GM19238 (cell line): Measurements from ENCODE around the gene BLTP3B.

Experiments used
- DNase-seq: peaks from one replicate; pipeline ENCODE4 v3.0.0; 2011; ENCODE audit warnings: low spot score; ENCODE audit not compliant: insufficient read length

BLTP3B gene

DNA sequence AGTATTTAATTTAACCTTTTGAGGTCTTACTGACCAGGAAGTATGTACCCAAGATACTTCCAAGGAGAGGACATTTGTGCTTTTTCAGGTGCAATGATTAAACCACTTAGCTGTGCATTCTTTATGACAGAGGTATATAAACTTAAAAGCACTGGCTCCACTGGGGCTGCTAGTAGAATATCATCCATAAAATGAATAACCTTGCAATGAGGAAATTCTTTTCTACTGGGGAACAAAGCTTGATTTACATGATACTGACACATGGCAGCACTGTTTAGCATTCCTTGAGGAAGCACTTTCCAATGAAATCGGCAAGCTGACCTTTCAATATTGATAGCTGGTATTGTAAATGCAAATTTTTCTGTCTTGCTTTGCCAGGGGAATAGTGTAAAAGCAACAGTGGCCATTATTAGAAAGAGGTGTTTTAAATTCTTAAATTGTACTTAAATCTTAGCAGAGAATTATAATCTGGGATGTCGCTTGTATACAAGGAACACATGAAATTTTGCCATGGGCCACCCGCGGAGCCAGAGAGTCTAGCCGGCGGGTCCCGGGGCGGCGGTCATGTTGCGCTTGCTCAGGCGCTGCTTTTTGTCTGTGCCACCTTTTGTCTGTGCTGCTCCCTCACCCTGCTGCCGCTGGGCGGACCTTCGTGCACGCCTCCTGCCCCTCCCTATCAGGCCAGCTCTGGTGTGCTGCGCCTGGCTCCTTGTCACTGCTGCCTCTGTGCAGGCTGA lies 20.9 kb upstream of the BLTP3B start:
- DNase-seq = peak; percentile 80

DNA sequence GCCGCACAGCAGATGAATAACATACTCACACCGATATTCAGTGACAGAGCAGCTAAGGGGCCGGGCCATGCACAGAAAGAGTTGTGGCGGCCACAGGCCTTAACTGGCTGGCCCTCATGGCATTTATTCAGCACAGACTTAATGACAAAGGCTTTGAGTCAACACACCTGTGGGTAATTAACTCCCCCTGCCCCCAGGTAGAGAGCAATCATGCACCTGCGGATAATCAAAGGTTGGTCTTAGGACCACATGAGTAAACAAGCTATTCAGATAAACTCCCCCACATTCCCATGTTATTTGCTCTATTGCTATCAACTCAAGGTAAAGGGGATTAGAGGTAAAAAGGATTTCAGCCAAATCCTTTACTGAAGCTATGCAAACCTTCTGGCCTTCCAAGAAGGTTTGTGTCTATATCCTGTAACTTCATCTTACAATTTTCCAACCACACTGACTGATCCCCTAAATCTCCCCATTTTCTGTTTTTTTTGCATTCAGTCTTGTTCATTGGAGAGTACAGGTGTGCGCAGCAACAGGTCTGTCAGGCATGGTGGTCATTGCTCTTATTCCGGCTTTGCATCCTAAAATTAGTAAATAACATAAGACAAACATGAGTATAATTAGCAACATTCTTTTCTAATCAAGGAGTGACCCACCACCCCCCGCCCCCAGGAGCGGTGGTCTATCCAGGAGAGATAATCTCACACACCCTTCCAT lies 16.9 kb upstream of the BLTP3B start:
- DNase-seq = no peak

DNA sequence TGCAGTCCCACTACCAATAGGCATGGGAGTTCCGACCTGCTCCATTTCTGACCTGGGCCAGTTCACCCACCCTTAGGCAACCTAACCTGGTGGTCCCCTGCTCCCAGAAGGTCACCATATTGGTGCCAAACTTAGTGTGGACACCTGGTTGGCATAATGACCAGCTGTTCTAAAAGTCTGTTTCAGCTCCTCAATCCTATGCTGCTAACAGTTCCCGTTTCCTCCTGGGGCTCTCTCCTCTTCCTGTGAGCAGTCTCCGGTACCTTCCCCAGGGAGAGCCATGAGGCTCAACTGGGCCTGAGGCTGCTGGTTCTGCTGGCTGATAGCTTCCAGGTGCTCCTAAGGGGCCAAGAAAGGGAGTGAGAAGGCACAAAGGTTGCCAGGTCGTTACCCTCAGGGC lies 15.9 kb upstream of the BLTP3B start:
- DNase-seq = no peak

- DNase-seq = no peak
Measured at GRCh38 chr12:100157427-100157821, 14.8 kb upstream of the BLTP3B start.

- no peak for DNase-seq
Measured at GRCh38 chr12:100156731-100157426, 14.2 kb upstream of the BLTP3B start.

DNA sequence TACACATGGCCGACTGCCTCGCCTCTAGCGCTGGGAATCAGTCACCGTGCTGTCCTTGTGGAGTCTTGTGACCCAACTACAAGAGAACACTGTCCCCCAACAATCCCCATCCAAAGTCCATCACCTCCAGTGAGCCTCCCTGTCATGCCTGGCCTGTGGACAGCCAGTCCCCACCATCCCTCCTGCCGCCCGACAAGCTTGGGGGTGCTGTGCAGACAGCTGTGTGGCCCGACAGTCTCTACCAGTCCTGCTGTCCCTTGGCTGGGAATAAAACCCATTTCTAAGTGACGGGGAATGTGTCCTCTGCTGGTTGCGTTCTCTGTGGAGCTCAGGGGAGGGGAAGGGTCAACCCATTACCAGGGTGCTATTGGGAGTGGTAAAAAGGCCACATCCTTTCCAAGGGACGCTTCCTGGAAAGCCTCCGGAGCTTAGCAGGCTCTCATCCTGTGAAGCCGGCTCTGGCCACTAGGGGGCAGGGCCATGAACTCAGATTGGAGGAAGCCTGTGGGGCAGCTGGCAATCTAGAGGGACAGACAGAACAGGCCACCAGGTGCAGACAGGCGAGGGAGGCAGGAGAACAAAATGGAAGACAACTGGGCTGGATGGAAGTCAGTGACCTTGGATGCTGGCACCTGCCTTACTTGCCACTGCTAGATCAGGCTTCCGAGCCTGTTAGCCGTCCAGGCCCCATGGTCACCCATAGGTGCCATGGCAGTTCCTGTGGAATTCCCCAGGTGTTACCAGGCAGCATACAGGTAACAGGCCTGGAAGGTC lies 12.0 kb upstream of the BLTP3B start:
- DNase-seq = peak; percentile 55

GRCh38 chr12:100153131-100153530 lies 10.5 kb upstream of the BLTP3B start:
- no peak for DNase-seq

DNA sequence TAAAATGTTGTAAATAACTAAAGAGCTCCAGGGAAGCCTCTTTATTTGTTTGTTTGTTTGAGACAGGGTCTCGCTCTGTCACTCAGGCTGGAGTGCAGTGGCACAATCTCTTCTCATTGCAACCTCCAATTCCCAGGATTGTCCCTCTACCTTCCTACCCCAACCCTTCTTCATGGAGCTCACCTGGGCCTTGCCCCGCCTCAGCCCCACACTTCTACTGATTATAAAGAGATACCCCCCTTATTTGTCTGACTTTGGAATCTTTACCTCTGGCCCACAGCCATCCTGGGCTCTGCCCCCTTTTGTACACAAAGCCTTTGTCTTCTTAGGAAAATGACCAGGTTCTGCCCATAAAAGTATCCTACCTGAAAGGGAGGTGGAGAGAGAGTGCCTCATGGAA lies 9.1 kb upstream of the BLTP3B start:
- no peak for DNase-seq

- no peak for DNase-seq
Measured at GRCh38 chr12:100146252-100146651, 3.6 kb upstream of the BLTP3B start.

GRCh38 chr12:100145643-100146042 lies 3.0 kb upstream of the BLTP3B start:
- DNase-seq = no peak

GRCh38 chr12:100141998-100142850 lies 450 bp downstream of the BLTP3B start:
- DNase-seq = no peak

GRCh38 chr12:100141666-100141997 lies 1.0 kb downstream of the BLTP3B start:
- no peak for DNase-seq

DNA sequence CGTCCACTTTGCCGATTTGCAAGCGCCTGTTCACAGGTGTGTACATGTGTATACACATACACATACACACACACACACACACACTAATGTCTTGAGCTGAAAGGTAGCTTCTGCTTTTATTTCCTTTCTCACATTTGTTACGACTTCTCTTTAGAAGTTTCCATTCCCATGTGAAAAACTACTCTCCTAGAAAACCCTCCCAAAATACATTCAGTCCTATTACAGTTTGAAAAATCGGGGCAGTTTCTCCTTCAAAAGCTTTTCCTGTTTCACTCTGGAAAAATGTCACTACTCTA lies 3.9 kb downstream of the BLTP3B start:
- DNase-seq = no peak

- DNase-seq = no peak
Measured at GRCh38 chr12:100138048-100138802, 4.4 kb downstream of the BLTP3B start.

DNA sequence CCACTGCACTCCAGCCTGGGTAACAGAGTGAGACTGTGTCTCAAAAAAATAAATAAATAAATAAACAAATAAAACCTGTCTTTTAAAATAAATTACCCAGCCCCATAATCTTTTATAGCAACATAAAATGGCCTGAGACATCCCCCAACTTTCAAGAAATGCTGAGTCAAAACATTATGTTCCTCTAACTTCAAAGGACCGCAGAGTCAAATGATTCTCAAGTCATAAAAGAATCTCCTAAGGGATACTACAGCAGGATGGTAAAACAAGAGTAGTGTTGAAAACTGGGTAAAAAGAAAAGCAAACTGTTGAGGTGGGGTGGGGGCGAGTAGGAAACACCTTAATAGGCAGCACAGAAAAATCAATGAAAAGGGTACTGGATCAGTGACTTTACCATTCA lies 9.5 kb downstream of the BLTP3B start:
- DNase-seq = no peak

- no peak for DNase-seq
Measured at GRCh38 chr12:100128512-100128908, 14.2 kb downstream of the BLTP3B start.

DNA sequence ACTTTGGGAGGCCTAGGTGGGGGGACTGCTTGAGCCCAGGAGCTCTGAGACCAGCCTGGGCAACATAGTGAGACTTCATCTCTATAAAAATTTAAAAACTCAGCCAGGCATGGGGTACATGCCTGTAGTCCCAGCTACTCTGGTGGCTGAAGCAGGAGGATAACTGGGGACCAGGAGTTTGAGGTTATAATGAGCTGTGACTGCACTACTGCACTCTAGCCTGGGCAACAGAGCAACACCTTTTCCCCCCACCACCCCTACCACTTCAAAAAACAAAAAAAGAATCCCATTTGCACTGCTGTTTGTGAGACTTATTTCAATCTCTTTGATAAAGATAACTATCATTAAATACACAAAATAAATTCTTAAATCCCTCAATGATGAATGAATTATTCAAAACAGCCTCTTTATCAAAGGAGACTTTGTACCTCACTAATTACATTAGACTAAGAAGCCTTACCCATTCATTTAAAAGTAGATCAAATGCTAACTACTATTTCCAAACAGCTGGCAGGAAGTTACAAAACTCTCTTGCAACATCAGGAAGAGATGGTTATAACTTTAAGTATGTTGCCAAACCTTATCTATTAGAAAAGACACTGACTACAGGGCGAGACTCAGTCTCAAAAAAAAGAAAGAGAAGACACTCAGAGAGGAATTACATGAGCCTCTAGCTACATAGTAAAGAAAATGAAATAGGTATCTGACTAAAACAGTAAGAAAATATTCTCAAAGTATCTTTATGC lies 14.7 kb downstream of the BLTP3B start:
- DNase-seq = no peak

GRCh38 chr12:100123316-100124095 lies 19.2 kb downstream of the BLTP3B start:
- DNase-seq = no peak

DNA sequence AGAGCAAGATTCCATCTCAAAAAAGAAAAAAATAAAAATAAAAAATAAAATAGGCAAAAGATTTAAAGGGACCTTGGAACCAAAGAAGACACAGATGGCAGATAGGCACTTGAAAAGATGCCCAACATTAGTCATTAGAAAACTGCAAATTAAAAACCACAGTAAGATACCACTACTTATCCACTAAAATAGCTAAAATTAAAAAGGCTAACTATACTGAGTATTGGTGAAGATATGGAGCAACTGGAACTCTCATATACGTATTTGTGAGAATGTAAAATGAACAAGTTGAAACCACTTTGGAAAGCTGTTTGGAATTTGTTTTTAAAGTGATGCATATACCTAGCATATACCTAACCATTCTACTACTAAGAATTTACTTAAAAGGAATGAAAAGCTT lies 22.3 kb downstream of the BLTP3B start:
- DNase-seq = no peak
